WTC11 (cell line): ENCODE measurements around the gene COPS3. TPM values are rescaled to one million over a fixed set of nuclear protein-coding genes. Genes with fewer than 3 reads are reported as not detected.

ENCODE experiments used
- ATAC-seq: fragments of 200-7000 bp; cut with Tn5 transposase; 2 replicates; pipeline ENCODE4 v1.10.0; 2021; ENCODE audit warnings: mild to moderate bottlenecking, moderate library complexity
- CTCF ChIA-PET: fragments of 300-600 bp; sonication (Branson Sonifier 250); formaldehyde crosslinking; loops from one replicate; lab custom pipeline; 2021; ENCODE audit warnings: antibody characterized with exemption; lab: Charles Lee
- POLR2A ChIA-PET: fragments of 350-600 bp; sonication (Branson Sonifier 250); formaldehyde crosslinking; loops from one replicate; lab custom pipeline; 2021; ENCODE audit warnings: antibody characterized with exemption; lab: Charles Lee
- DNase-seq: peaks from one replicate; pipeline ENCODE4 v3.0.0; 2021; ENCODE audit warnings: low spot score
- H3K27ac Mint-ChIP-seq: 2 replicates; pipeline ENCODE4 v1.8.0; 2021; ENCODE audit warnings: mixed read lengths
- H3K27me3 Mint-ChIP-seq: 2 replicates; pipeline ENCODE4 v1.8.0; 2021; ENCODE audit warnings: low read depth, mild to moderate bottlenecking, moderate library complexity, mixed read lengths
- H3K36me3 Mint-ChIP-seq: 2 replicates; pipeline ENCODE4 v1.8.0; 2021; ENCODE audit warnings: mixed read lengths
- H3K4me1 Mint-ChIP-seq: 2 replicates; pipeline ENCODE4 v1.8.0; 2022; ENCODE audit warnings: mixed read lengths
- H3K4me3 Mint-ChIP-seq: 2 replicates; pipeline ENCODE4 v1.8.0; 2021; ENCODE audit warnings: mild to moderate bottlenecking, moderate library complexity, mixed read lengths
- H3K9me3 Mint-ChIP-seq: 2 replicates; pipeline ENCODE4 v1.8.0; 2021; ENCODE audit warnings: mixed read lengths
- FOXJ3 ChIP-seq: sonication (generic); formaldehyde crosslinking; IDR thresholded peaks from 2 replicates; pipeline ENCODE4 v1.9.0; 2021; ENCODE audit warnings: missing genetic modification reagents, mild to moderate bottlenecking, borderline replicate concordance
- NR3C1 ChIP-seq: sonication (generic); formaldehyde crosslinking; conservative IDR thresholded peaks from 2 replicates; pipeline ENCODE4 v1.8.1; 2023; ENCODE audit warnings: low read depth, mild to moderate bottlenecking, missing genetic modification reagents
- PRRX2 ChIP-seq: fragments of 250-450 bp; sonication (Bioruptor Pico); IDR thresholded peaks from 2 replicates; pipeline ENCODE4 v1.8.0; 2021; ENCODE audit warnings: mild to moderate bottlenecking
- RORB ChIP-seq: fragments of 250-450 bp; sonication (Bioruptor Pico); IDR thresholded peaks from 2 replicates; pipeline ENCODE4 v1.9.0; 2021; ENCODE audit warnings: mild to moderate bottlenecking
- SP1 ChIP-seq: sonication (generic); formaldehyde crosslinking; conservative IDR thresholded peaks from 2 replicates; pipeline ENCODE4 v1.8.1; 2022; ENCODE audit warnings: missing genetic modification reagents
- TP53 ChIP-seq: sonication (generic); formaldehyde crosslinking; IDR thresholded peaks from 2 replicates; pipeline ENCODE4 v1.8.1; 2023; ENCODE audit warnings: mild to moderate bottlenecking, missing genetic modification reagents
- ZNF138 ChIP-seq: sonication (generic); formaldehyde crosslinking; conservative IDR thresholded peaks from 2 replicates; pipeline ENCODE4 v1.8.1; 2022; ENCODE audit warnings: mild to moderate bottlenecking, moderate library complexity, missing genetic modification reagents
- total RNA-seq: library from RNA; stranded (reverse); gene quantifications from 3 replicates; pipeline ENCODE4 v1.2.3, GENCODE V29; 2021
- TF ChIP-seq, protein P1 (sequence below): sonication (generic); formaldehyde crosslinking; IDR thresholded peaks from 2 replicates; pipeline ENCODE4 v1.8.1; 2023; ENCODE audit warnings: mild to moderate bottlenecking, missing genetic modification reagents, moderate library complexity
- TF ChIP-seq, protein P2 (sequence below): fragments of 250-450 bp; sonication (Bioruptor Pico); conservative IDR thresholded peaks from 2 replicates; pipeline ENCODE4 v1.9.0; 2021; ENCODE audit warnings: mild to moderate bottlenecking
- TF ChIP-seq, protein P3 (sequence below): sonication (generic); formaldehyde crosslinking; IDR thresholded peaks from 2 replicates; pipeline ENCODE4 v1.8.1; 2022; ENCODE audit warnings: low read depth, missing genetic modification reagents, borderline replicate concordance
- TF ChIP-seq, protein P4 (sequence below): sonication (generic); formaldehyde crosslinking; IDR thresholded peaks from 2 replicates; pipeline ENCODE4 v1.8.1; 2022; ENCODE audit warnings: mild to moderate bottlenecking, missing genetic modification reagents, moderate library complexity, borderline replicate concordance
- TF ChIP-seq, protein P5 (sequence below): sonication (generic); formaldehyde crosslinking; conservative IDR thresholded peaks from 2 replicates; pipeline ENCODE4 v1.8.1; 2023; ENCODE audit warnings: mild to moderate bottlenecking, low read depth, missing genetic modification reagents, moderate library complexity
- TF ChIP-seq, protein P6 (sequence below): sonication (generic); formaldehyde crosslinking; IDR thresholded peaks from 2 replicates; pipeline ENCODE4 v1.8.0; 2023; ENCODE audit warnings: missing genetic modification reagents, mild to moderate bottlenecking, borderline replicate concordance
- TF ChIP-seq, protein P7 (sequence below): fragments of 250-450 bp; sonication (Bioruptor Pico); IDR thresholded peaks from 2 replicates; pipeline ENCODE4 v1.8.0; 2021; ENCODE audit warnings: mild to moderate bottlenecking
- TF ChIP-seq, protein P8 (sequence below): sonication (generic); formaldehyde crosslinking; IDR thresholded peaks from 2 replicates; pipeline ENCODE4 v1.8.1; 2023; ENCODE audit warnings: mild to moderate bottlenecking, missing genetic modification reagents

Gene COPS3
- total RNA-seq, 1 experiment from 2014 or later = 78.3 TPM

DNA sequence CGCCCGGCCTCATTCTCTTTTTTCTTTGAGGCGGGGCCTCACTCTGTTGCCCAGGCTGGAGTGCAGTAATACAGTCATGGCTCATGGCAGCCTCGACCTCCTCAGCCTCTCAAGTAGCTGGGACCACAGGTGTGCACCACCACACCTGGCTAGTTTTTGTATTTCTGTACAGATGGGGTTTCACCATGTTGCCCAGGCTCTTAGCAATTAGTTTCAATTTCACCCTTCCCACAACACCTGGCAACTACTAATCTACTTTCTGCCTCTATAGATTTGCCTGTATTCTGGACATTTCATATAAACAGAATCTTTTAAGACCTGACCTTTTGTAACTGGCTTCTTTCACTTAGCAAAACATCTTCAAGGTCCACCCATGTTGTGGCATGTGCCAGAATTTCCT, 14.1 kb upstream of the COPS3 start (continued):
- TF ChIP-seq ZNF138 (CRISPR knock-in tag) = no peak
- no peak for TF ChIP-seq FOXJ3 (CRISPR knock-in tag)
- no peak for TF ChIP-seq SP1 (CRISPR knock-in tag)
- no peak for TF ChIP-seq RORB
- no peak for TF ChIP-seq NR3C1
- TF ChIP-seq, protein P1, sequence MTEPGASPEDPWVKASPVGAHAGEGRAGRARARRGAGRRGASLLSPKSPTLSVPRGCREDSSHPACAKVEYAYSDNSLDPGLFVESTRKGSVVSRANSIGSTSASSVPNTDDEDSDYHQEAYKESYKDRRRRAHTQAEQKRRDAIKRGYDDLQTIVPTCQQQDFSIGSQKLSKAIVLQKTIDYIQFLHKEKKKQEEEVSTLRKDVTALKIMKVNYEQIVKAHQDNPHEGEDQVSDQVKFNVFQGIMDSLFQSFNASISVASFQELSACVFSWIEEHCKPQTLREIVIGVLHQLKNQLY = no peak
- TF ChIP-seq, protein P2, sequence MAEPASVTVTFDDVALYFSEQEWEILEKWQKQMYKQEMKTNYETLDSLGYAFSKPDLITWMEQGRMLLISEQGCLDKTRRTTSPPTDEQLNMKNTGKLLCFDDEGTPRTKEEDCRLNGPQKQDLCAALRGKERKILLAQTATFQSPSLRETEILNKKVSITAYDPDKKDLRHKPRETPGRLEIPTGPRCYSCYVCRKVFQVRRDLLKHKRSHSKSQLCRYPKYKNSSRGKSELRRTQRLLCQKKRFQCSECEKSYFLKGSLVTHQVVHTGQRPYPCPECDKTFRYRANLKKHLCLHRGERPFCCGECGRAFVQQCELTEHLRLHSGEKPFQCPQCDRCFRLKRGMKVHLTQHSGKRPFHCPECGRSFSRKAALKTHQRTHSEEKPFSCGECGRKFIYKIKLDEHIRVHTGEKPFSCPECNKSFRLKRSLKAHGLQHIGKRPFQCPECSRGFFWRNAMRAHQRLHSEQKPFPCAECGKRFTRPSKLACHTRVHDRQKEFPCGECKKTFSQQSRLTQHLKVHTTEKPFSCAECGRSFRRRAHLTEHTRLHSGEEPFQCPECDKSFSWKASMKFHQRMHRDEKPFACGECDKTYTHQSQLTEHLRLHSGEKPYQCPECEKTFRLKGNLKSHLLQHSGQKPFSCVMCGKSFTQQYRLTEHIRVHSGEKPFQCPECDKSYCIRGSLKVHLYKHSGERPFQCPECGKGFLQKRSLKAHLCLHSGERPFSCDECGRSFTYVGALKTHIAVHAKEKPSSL (CRISPR knock-in tag) = no peak
- no peak for TF ChIP-seq TP53
- TF ChIP-seq, all 79 proteins: peak for 0

DNA sequence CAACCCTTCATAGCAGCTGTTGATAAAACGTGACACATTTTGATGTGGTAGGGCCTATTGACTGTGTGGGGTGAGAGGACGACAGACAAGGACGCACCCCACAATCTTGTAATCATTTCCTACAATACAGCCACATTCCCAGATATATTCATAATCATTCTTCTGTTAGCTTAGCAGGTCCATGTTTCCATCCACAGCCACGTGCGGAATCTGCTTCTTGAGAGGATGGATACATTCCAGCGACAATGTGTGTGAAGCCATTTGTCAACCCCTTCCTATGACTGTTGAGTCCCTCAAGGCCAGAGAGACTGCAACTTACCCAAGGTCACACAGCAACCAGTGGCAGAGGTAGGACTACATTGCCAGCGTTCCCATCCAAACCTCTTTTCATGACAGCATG, 8.7 kb upstream of the COPS3 start:
- no peaks in the 10 kb centered on the region for H3K4me1 Mint-ChIP-seq
- H3K36me3 Mint-ChIP-seq = no peaks in the 10 kb centered on the region
- TF ChIP-seq, protein P3, sequence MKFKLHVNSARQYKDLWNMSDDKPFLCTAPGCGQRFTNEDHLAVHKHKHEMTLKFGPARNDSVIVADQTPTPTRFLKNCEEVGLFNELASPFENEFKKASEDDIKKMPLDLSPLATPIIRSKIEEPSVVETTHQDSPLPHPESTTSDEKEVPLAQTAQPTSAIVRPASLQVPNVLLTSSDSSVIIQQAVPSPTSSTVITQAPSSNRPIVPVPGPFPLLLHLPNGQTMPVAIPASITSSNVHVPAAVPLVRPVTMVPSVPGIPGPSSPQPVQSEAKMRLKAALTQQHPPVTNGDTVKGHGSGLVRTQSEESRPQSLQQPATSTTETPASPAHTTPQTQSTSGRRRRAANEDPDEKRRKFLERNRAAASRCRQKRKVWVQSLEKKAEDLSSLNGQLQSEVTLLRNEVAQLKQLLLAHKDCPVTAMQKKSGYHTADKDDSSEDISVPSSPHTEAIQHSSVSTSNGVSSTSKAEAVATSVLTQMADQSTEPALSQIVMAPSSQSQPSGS = no peak
- no peak overlapping the region for H3K4me3 Mint-ChIP-seq
- peaks cover 3% of the 10 kb centered on the region; the same call in 1 of the 2 replicates for H3K9me3 Mint-ChIP-seq
- ChIA-PET CTCF (no interaction called here), POLR2A (no interaction called here)
- DNase-seq = no peak
- no peak overlapping the region for H3K27ac Mint-ChIP-seq
- no peak for ATAC-seq
- peaks cover 8% of the 10 kb centered on the region; the same call in 1 of the 2 replicates for H3K27me3 Mint-ChIP-seq

DNA sequence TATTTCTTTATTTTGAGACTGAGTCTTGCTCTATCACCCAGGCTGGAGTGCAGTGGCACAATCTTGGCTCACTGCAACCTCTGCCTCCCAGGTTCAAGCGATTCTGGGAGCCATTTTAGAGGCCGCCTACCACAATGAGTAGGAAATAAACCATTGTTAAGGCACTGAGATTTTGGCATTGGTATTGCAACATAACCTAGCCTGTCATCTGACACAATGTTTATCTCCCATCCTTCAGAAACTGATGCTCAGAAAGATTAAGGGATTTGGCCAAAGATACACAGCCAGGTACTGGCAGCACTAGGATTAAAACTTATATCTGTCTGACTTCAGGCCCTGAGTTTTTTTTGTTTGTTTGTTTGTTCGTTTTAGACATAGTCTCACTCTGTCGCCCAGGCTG, 8.0 kb upstream of the COPS3 start:
- Mint-ChIP-seq H3K9me3 (peaks cover 3% of the 10 kb centered on the region; the same call in 1 of the 2 replicates), H3K4me1 (no peaks in the 10 kb centered on the region), H3K4me3 (no peak overlapping the region), H3K27ac (no peak overlapping the region), H3K36me3 (no peaks in the 10 kb centered on the region), H3K27me3 (peaks cover 8% of the 10 kb centered on the region; the same call in 1 of the 2 replicates)
- POLR2A ChIA-PET = no interaction called here
- DNase-seq (no peak), ATAC-seq (no peak)
- CTCF ChIA-PET = no interaction called here
- TF ChIP-seq, protein P4, sequence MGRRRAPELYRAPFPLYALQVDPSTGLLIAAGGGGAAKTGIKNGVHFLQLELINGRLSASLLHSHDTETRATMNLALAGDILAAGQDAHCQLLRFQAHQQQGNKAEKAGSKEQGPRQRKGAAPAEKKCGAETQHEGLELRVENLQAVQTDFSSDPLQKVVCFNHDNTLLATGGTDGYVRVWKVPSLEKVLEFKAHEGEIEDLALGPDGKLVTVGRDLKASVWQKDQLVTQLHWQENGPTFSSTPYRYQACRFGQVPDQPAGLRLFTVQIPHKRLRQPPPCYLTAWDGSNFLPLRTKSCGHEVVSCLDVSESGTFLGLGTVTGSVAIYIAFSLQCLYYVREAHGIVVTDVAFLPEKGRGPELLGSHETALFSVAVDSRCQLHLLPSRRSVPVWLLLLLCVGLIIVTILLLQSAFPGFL (CRISPR knock-in tag) = no peak
- TF ChIP-seq, protein P5, sequence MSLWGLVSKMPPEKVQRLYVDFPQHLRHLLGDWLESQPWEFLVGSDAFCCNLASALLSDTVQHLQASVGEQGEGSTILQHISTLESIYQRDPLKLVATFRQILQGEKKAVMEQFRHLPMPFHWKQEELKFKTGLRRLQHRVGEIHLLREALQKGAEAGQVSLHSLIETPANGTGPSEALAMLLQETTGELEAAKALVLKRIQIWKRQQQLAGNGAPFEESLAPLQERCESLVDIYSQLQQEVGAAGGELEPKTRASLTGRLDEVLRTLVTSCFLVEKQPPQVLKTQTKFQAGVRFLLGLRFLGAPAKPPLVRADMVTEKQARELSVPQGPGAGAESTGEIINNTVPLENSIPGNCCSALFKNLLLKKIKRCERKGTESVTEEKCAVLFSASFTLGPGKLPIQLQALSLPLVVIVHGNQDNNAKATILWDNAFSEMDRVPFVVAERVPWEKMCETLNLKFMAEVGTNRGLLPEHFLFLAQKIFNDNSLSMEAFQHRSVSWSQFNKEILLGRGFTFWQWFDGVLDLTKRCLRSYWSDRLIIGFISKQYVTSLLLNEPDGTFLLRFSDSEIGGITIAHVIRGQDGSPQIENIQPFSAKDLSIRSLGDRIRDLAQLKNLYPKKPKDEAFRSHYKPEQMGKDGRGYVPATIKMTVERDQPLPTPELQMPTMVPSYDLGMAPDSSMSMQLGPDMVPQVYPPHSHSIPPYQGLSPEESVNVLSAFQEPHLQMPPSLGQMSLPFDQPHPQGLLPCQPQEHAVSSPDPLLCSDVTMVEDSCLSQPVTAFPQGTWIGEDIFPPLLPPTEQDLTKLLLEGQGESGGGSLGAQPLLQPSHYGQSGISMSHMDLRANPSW = no peak
- TF ChIP-seq PRRX2 (CRISPR knock-in tag) = no peak
- TF ChIP-seq, protein P6, sequence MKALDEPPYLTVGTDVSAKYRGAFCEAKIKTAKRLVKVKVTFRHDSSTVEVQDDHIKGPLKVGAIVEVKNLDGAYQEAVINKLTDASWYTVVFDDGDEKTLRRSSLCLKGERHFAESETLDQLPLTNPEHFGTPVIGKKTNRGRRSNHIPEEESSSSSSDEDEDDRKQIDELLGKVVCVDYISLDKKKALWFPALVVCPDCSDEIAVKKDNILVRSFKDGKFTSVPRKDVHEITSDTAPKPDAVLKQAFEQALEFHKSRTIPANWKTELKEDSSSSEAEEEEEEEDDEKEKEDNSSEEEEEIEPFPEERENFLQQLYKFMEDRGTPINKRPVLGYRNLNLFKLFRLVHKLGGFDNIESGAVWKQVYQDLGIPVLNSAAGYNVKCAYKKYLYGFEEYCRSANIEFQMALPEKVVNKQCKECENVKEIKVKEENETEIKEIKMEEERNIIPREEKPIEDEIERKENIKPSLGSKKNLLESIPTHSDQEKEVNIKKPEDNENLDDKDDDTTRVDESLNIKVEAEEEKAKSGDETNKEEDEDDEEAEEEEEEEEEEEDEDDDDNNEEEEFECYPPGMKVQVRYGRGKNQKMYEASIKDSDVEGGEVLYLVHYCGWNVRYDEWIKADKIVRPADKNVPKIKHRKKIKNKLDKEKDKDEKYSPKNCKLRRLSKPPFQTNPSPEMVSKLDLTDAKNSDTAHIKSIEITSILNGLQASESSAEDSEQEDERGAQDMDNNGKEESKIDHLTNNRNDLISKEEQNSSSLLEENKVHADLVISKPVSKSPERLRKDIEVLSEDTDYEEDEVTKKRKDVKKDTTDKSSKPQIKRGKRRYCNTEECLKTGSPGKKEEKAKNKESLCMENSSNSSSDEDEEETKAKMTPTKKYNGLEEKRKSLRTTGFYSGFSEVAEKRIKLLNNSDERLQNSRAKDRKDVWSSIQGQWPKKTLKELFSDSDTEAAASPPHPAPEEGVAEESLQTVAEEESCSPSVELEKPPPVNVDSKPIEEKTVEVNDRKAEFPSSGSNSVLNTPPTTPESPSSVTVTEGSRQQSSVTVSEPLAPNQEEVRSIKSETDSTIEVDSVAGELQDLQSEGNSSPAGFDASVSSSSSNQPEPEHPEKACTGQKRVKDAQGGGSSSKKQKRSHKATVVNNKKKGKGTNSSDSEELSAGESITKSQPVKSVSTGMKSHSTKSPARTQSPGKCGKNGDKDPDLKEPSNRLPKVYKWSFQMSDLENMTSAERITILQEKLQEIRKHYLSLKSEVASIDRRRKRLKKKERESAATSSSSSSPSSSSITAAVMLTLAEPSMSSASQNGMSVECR = no peak
- TF ChIP-seq, protein P7, sequence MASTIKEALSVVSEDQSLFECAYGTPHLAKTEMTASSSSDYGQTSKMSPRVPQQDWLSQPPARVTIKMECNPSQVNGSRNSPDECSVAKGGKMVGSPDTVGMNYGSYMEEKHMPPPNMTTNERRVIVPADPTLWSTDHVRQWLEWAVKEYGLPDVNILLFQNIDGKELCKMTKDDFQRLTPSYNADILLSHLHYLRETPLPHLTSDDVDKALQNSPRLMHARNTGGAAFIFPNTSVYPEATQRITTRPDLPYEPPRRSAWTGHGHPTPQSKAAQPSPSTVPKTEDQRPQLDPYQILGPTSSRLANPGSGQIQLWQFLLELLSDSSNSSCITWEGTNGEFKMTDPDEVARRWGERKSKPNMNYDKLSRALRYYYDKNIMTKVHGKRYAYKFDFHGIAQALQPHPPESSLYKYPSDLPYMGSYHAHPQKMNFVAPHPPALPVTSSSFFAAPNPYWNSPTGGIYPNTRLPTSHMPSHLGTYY (CRISPR knock-in tag) = no peak
- TF ChIP-seq, protein P8, sequence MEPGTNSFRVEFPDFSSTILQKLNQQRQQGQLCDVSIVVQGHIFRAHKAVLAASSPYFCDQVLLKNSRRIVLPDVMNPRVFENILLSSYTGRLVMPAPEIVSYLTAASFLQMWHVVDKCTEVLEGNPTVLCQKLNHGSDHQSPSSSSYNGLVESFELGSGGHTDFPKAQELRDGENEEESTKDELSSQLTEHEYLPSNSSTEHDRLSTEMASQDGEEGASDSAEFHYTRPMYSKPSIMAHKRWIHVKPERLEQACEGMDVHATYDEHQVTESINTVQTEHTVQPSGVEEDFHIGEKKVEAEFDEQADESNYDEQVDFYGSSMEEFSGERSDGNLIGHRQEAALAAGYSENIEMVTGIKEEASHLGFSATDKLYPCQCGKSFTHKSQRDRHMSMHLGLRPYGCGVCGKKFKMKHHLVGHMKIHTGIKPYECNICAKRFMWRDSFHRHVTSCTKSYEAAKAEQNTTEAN (CRISPR knock-in tag) = no peak
- TF ChIP-seq, protein P3 = no peak
